Lower leg skin (tissue), 4 donors: ENCODE measurements around the gene GSTM2. TPM values are rescaled to one million over a fixed set of nuclear protein-coding genes. Genes with fewer than 3 reads are reported as not detected.
"Not testable (repeated sequence)": the region's sequence is repeated elsewhere in the genome, so short reads cannot be mapped to it uniquely, and the experiment has no call there.

ENCODE experiments used
- DNase-seq, 2 donors: peaks; one replicate each; pipeline ENCODE4 v3.0.0-alpha.2; 2019; ENCODE audit warnings: low spot score in 2 of 2
- H3K4me3 ChIP-seq: fragments of 200-600 bp; sonication (generic); 2 replicates; pipeline ENCODE4 v1.5.1; 2017; ENCODE audit warnings: mild to moderate bottlenecking, low read depth; ENCODE audit not compliant: poor library complexity, severe bottlenecking
- CTCF ChIP-seq, 3 donors: fragments of 450-650 bp; IDR thresholded peaks; one replicate each; pipeline ENCODE4 v1.5.1; 2016; ENCODE audit warnings: antibody characterized with exemption in 3 of 3, mild to moderate bottlenecking in 3 of 3, moderate library complexity in 2 of 3
- POLR2A ChIP-seq, 2 donors: fragments of 450-650 bp; IDR thresholded peaks; one replicate each; pipeline ENCODE4 v1.6.1; 2016 to 2017; ENCODE audit warnings: antibody characterized with exemption in 2 of 2, mild to moderate bottlenecking in 1 of 2, moderate library complexity in 1 of 2
- WGBS, 2 donors: methylation state at CpG; one replicate each; pipeline ENCODE4 v1.1.5; 2018; 5-methylcytosine and 5-hydroxymethylcytosine counted together
- intact Hi-C: fragments of 100-400 bp; cut with DNase I; formaldehyde crosslinking; loops from one replicate; pipeline ENCODE4 v1.15.0; 2023; ENCODE audit warnings: low total_unique reads
- total RNA-seq, 4 donors: library from RNA; depleted of rRNA; stranded (reverse); fragments of >200 nt; gene quantifications; one replicate each; pipeline ENCODE4 v1.1.0, GENCODE V29; 2016

Gene GSTM2
- total RNA-seq, 4 donors from 2014 or later: 48.1 to 183 (median 57.2) TPM

GRCh38 chr1:109691759-109692158 is 23.9 kb downstream of the GSTM2 start:
- TF ChIP-seq POLR2A (IDR thresholded peaks at IDR 0.05) (no peak), CTCF (IDR thresholded peaks at IDR 0.05) (no peak)
- no CpG with 5 or more reads among the region's 6 CpGs for WGBS, 2 donors
- DNase-seq: no peak
- H3K4me3 ChIP-seq: no peak overlapping the region
- intact Hi-C loops: no loop called here

- DNase-seq, H3K4me3 ChIP-seq, intact Hi-C loops: not testable (repeated sequence)
- no CpG with 5 or more reads among the region's 5 CpGs for WGBS, 2 donors
Observed at GRCh38 chr1:109694400-109694799, 26.5 kb downstream of the GSTM2 start.

- intact Hi-C loops, DNase-seq, H3K4me3 ChIP-seq: not testable (repeated sequence)
- WGBS, 2 donors: no CpG with 5 or more reads among the region's 3 CpGs
Observed at GRCh38 chr1:109695138-109695537, 27.3 kb downstream of the GSTM2 start.

- H3K4me3 ChIP-seq: no peak overlapping the region
- DNase-seq: no peak
- WGBS, 2 donors: no CpG with 5 or more reads among the region's 4 CpGs
- intact Hi-C loops: no loop called here
- TF ChIP-seq POLR2A (IDR thresholded peaks at IDR 0.05): no peak
- TF ChIP-seq CTCF (IDR thresholded peaks at IDR 0.05): no peak
Observed at GRCh38 chr1:109697066-109697465, 29.2 kb downstream of the GSTM2 start.

GRCh38 chr1:109697861-109698260 is 30.0 kb downstream of the GSTM2 start:
- H3K4me3 ChIP-seq, DNase-seq, intact Hi-C loops: not testable (repeated sequence)
- WGBS, 2 donors: no CpG with 5 or more reads among the region's 4 CpGs

- 82 to 84% methylated on average over 3 of the region's 3 CpGs for WGBS, 2 donors
- DNase-seq, intact Hi-C loops, H3K4me3 ChIP-seq: not testable (repeated sequence)
Observed at GRCh38 chr1:109702940-109703339, 35.1 kb downstream of the GSTM2 start.

- H3K4me3 ChIP-seq: no peak overlapping the region
- 68 to 80% methylated on average over 8 of the region's 8 CpGs for WGBS, 2 donors
- no peak for TF ChIP-seq POLR2A (IDR thresholded peaks at IDR 0.05)
- no peak for TF ChIP-seq CTCF (IDR thresholded peaks at IDR 0.05)
- DNase-seq: no peak
- intact Hi-C loops: no loop called here
Observed at GRCh38 chr1:109704173-109704572, 36.3 kb downstream of the GSTM2 start.

- intact Hi-C loops: no loop called here
- WGBS, 2 donors: 86% methylated on average over 4 of the region's 4 CpGs
- H3K4me3 ChIP-seq: no peak overlapping the region
- no peak for DNase-seq
- TF ChIP-seq CTCF (IDR thresholded peaks at IDR 0.05) (no peak), POLR2A (IDR thresholded peaks at IDR 0.05) (no peak)
Observed at GRCh38 chr1:109705411-109705810, 37.6 kb downstream of the GSTM2 start.

GRCh38 chr1:109708949-109709348 is 41.1 kb downstream of the GSTM2 start:
- DNase-seq, H3K4me3 ChIP-seq, intact Hi-C loops: not testable (repeated sequence)
- 71 to 77% methylated on average over 4 of the region's 4 CpGs for WGBS, 2 donors

GRCh38 chr1:109709822-109710221 is 42.0 kb downstream of the GSTM2 start:
- H3K4me3 ChIP-seq, DNase-seq, intact Hi-C loops: not testable (repeated sequence)

GRCh38 chr1:109711593-109712320 is 43.9 kb downstream of the GSTM2 start, which contains the start of gene GSTM5:
TSS of gene GSTM5 (plus strand) at chr1:109712251. CDS start at chr1:109712313, 62 bp downstream.
- WGBS, 2 donors: 41 to 55% methylated on average over 13 to 15 of the region's 33 CpGs
- intact Hi-C loops, H3K4me3 ChIP-seq: not testable (repeated sequence)
- peak in 1 of 2 donors; percentile 12 for DNase-seq
